LHCN-M2 (cell line): ENCODE results near the gene RCAN3. TPM values are rescaled to one million over a fixed set of nuclear protein-coding genes. Genes with fewer than 3 reads are reported as not detected.
"Not testable (repeated sequence)": the region's sequence is repeated elsewhere in the genome, so short reads cannot be mapped to it uniquely, and the experiment has no call there.

Source experiments
- DNase-seq: peaks from one replicate; pipeline ENCODE4 v3.0.0-alpha.2; 2012; ENCODE audit warnings: low read depth
- total RNA-seq: library from RNA; depleted of rRNA; stranded (reverse); fragments of >200 nt; gene quantifications from 2 replicates; pipeline ENCODE4 v1.2.3, GENCODE V29; 2014

Gene RCAN3
- total RNA-seq, 1 experiment from 2014 or later, result 6.1 TPM

- not testable (repeated sequence) for DNase-seq
These were observed 46.6 kb downstream of the RCAN3 start for GRCh38 chr1:24549210-24549609.

DNA sequence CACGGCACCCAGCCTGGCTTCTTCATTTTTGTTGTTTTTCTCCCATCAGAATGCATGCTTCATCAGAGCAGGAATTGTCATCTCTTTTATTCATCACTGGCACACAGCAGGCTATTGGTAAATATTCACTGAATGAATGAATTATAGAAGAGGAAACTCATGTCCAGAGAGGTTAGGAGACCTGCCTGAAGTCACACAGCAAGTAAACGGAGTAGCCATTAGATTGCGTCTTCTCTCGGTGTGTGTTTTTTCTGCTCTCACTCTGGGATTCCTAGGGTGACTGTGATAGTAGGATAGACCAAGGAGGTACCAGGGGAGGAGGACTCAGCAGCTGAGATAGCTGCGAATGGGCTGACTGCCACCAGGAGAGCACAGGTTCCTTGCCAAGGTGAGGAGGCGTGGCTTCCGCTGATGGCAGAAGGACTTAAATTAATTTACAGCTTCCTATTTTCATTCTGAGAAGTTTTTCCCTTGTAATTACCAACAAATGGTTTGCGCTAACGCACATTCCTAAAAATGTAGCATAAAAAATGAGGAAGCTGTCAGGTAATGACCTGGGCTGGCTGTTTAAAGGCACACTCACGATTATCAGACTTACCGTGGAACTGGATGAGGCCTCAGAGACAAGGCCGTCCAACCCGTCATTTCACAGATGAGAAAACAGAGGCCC is 48.8 kb downstream of the RCAN3 start:
- DNase-seq, result no peak

DNA sequence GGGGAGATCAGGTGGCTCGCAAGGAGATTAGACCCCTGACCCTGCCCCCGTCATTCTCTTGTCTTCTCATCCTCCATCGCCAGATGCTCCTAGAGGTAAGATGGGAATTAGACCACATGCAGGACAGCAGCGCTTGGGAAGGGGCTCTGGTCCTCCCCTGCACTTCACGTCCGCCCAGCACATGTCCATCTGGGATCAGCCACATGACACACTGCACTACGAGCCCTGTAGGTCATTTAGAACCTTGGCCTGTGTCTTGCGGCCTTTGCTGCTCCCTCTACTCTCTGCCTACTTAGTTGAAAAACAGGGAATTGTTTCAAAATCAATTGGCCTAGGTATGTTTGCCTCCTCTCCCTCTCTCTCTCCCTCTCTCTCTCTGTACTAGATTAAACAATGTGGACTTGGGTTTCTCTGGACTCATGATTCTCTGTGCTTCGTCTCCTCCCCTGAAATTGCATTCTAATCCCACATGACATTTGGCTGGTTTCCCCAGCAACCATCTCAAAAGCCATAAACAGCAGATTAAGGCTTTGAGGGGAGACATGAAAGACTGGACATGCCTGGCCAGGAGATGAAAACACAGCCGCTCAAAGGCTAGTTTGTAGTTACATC is 49.4 kb downstream of the RCAN3 start:
- DNase-seq, result peak; percentile 12

DNA sequence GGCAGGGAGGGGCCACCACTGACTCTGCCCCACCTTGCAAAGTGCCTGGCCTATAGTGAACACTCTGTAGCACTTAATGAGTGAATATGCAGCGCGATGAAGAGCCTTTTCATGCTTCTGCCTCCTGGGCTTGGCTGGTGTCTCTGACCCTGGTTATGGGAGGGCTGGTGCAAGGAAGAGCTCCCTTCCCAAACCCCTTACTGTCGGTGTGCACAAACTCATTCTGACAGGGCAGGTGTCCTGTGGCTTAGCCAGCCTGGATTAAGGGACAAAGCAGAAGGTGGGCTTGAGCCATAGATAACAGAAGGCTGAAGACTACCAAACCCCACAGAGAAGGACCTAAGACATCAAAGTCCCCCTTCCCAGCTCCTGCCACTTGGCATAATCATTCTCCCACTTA is 51.3 kb downstream of the RCAN3 start:
- DNase-seq, result no peak

- DNase-seq, result no peak
These were observed 52.1 kb downstream of the RCAN3 start for GRCh38 chr1:24554714-24555113.

- DNase-seq, result no peak
These were observed 53.2 kb downstream of the RCAN3 start, which contains the start of gene NCMAP for GRCh38 chr1:24555591-24556413. TSS of gene NCMAP (plus strand) at chr1:24556087. CDS start at chr1:24595431, 39,344 bp downstream.

GRCh38 chr1:24556414-24556795 is 53.8 kb downstream of the RCAN3 start:
- no peak for DNase-seq

DNA sequence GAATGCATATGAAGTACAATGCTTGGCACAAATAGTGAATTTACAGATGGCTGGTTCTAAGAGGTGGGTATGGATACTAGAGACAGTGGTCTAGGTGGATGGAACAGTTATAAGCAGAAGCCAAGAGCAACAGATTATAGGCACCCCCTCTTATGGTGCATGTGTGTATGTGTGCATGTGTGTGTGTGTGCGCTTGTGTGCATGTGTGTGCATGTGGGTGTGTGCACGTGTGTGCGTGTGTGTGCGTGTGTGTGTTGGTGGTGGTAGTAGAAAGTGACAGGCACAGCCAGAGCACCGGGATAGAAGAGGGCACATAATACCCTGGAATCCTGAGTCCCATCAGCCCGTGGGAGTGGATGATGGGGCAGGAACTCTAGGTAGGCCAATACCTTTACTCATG is 54.6 kb downstream of the RCAN3 start:
- no peak for DNase-seq

- DNase-seq, result no peak
These were observed 55.1 kb downstream of the RCAN3 start for GRCh38 chr1:24557711-24558131.

DNA sequence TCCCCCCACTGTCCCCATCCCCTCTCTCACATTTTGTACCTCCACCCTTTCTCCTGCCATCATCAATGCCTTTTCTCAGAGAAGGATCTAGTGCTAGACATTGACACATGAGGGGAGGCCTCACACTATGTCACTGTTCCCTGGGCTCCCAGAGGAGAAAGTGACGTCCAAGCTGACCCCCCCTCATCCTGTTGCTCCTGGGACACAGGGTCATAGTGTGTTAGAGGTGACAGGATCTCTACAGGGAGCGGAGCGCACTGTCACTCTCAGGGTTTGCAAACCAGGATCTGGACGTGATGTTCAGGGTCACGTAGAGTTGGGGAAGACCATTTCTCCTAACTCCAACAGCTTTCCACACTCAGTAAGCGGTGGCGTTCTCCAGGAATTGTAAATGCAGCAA is 55.8 kb downstream of the RCAN3 start:
- DNase-seq, result no peak

DNA sequence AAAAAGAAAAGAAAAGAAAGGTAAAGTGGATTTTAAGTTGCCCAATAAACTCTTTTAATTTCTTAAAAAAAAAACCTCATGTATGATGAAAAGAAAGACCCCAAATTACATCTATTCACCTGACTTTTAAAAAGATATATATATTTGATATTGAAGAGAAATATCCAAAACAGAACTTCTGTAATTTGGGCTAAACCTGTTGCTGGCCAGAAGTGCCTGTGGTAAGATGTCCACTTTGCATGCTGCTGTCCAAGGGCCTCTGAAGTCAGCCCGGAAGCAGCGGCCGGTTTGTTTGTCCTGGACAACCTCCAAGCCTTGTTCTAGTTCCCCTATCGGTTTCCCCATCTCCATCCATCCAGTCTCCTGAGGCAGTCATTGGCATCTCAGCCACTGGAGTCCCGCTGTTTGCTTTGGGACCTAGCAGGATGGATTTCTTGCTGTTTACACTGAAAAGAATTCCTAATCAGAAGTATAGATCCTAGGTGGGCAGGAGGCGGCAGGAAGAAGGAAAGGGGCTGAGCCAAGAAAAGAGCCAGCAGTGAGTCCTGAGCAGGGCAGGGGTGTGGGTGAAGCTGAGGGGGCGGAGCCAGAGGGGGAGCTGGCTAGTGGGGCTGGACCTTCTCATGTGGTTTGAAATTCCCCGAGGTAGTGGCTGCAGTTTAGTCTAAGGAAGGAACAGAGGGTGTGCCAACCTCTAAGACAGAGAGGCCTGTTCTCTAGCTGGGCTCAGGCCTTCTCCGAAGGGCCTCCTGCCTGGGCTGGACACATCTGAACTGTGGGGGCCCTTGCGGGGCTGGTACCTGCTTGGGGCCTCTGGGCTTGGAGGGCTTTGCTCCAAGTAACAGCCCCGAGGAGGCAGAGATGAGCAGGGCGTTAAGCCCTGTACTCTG is 56.5 kb downstream of the RCAN3 start:
- peak; percentile 82 for DNase-seq

- DNase-seq, result no peak
These were observed 57.7 kb downstream of the RCAN3 start for GRCh38 chr1:24560361-24560760.

- DNase-seq, result no peak
These were observed 60.0 kb downstream of the RCAN3 start for GRCh38 chr1:24562625-24563024.

DNA sequence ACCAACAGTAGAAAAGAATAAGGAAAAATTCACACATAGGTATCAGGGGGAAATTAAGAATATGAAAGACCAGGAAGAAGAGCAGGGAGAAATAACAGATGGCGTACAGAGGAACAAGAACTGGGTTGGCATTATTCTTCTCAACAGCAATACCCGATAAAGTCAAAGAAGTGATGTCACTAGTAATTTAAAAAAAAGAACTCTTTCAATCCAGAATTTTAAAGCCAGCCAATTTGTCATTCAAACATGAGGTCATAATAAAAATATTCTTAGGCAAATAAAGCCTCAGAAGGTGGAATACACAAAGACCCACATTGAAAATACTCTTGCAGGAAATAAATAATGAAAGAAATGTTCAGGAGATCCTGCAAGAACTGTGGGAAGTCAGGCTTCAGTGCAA is 62.1 kb downstream of the RCAN3 start:
- DNase-seq, result no peak

GRCh38 chr1:24566236-24566867 is 63.7 kb downstream of the RCAN3 start:
- DNase-seq, result no peak

DNA sequence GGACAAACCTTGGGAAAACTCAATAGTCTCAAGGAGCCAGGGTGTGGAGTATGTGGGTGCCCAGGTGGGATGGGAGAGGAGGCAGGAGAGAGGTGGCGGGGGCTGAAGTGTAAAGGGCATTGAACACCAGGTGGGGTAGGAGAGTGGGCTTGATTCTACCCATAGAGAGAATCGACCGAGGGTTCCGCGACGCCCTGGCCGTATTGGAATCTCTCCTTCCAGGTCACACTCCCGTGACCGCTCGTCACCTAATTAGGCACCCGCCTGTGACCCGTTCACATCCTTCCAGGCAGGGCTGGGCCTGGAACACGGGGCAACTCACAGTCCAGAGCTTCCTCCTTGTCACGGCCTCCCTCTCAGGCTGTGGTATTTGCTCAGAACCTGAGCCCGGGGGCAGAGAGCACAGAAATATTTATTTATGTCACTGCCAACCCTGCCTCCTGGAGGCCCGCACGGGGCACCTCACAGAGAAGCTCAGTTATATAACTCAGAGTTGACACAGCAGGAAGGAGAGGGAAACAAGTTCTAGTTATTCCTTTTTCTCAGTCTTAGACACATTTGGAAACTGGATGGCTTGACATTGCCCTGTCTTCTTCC is 65.3 kb downstream of the RCAN3 start:
- DNase-seq, result no peak

DNA sequence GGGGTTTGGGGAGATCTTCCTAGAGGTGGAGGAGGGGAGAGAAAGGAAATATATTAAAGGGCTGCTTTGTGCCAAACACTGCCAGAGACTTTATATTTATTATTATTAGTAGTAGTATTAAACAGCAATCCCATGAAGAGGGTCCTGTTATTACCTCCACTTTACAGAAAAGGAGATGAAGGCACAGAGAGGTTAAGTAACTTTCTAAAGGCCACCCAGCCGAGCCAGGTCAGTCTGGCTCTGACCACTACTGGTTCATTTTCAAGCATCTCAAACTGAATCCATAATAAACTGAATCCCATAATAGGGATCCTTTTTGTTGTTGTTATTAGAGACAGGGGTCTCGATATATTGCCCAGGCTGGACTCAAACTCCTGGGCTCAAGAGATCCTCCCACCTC is 65.8 kb downstream of the RCAN3 start:
- DNase-seq, result no peak

GRCh38 chr1:24570265-24571125 is 67.9 kb downstream of the RCAN3 start:
- no peak for DNase-seq

DNA sequence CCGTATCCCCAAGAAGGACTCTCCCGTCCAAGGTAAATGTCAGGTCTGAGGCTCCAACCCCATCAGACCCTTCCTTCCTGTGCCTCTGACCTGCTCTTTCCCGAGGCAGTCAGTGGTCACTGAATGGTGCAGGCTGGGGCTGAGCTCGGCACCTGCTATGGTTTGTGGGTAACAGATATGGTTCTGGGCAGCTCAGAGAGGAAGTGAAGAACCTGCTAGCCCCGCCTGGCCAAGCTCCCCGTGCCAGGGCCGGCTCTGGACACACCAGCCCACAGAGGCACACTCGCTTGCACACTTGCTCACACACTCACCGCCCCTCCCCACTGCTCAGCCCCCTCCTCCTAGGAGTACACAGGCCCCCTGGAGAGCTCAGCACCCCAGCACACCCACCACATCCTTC is 69.7 kb downstream of the RCAN3 start:
- no peak for DNase-seq
